MM.1S (cell line): Measurements from ENCODE around the gene LRRC28.

ENCODE experiments used
- DNase-seq: peaks from one replicate; pipeline ENCODE4 v3.0.0-alpha.2; 2015
- H2AFZ ChIP-seq: fragments of 300-600 bp; sonication (generic); 2 replicates; pipeline ENCODE4 v1.6.0; 2016; ENCODE audit warnings: antibody characterized with exemption, low read length
- H3F3A ChIP-seq: fragments of 300-600 bp; sonication (generic); 2 replicates; pipeline ENCODE4 v1.6.1; 2016; ENCODE audit warnings: mild to moderate bottlenecking, antibody characterized with exemption, low read length, moderate library complexity, mixed read lengths; ENCODE audit not compliant: insufficient read depth
- H3K27ac ChIP-seq: fragments of 300-600 bp; sonication (generic); 2 replicates; pipeline ENCODE4 v1.5.1; 2016; ENCODE audit warnings: mild to moderate bottlenecking, low read length
- H3K27me3 ChIP-seq: fragments of 300-600 bp; sonication (generic); replicated peaks from 2 replicates; pipeline ENCODE4 v1.6.0; 2016; ENCODE audit warnings: low read length; ENCODE audit not compliant: insufficient read depth
- H3K36me3 ChIP-seq: fragments of 300-600 bp; sonication (generic); replicated peaks from 2 replicates; pipeline ENCODE4 v1.6.1; 2016; ENCODE audit warnings: mild to moderate bottlenecking, low read length, mixed read lengths; ENCODE audit not compliant: insufficient read depth
- H3K4me1 ChIP-seq: fragments of 300-600 bp; sonication (generic); 2 replicates; pipeline ENCODE4 v1.6.1; 2016; ENCODE audit warnings: low read length, mixed read lengths
- H3K4me2 ChIP-seq: fragments of 300-600 bp; sonication (generic); 2 replicates; pipeline ENCODE4 v1.6.0; 2016; ENCODE audit warnings: low read depth, low read length
- H3K4me3 ChIP-seq: fragments of 300-600 bp; sonication (generic); 2 replicates; pipeline ENCODE4 v1.5.1; 2016; ENCODE audit warnings: low read length, mixed read lengths
- H3K79me2 ChIP-seq: fragments of 300-600 bp; sonication (generic); 2 replicates; pipeline ENCODE4 v1.6.1; 2016; ENCODE audit warnings: mixed run types, low read length, mixed read lengths
- H3K9ac ChIP-seq: fragments of 300-600 bp; sonication (generic); 2 replicates; pipeline ENCODE4 v1.6.1; 2016; ENCODE audit warnings: low read length, mixed read lengths
- H3K9me2 ChIP-seq: fragments of 300-600 bp; sonication (generic); replicated peaks from 2 replicates; pipeline ENCODE4 v1.6.1; 2016; ENCODE audit warnings: mild to moderate bottlenecking, low read length, mixed read lengths; ENCODE audit not compliant: insufficient read depth
- H3K9me3 ChIP-seq: fragments of 300-600 bp; sonication (generic); replicated peaks from 2 replicates; pipeline ENCODE4 v1.6.1; 2016; ENCODE audit warnings: mild to moderate bottlenecking, low read length, mixed read lengths; ENCODE audit not compliant: insufficient read depth
- H4K20me1 ChIP-seq: fragments of 300-600 bp; sonication (generic); 2 replicates; pipeline ENCODE4 v1.6.1; 2016; ENCODE audit warnings: mild to moderate bottlenecking, low read length, moderate library complexity, mixed read lengths; ENCODE audit not compliant: insufficient read depth
- EZH2 ChIP-seq: fragments of 300-600 bp; sonication (generic); optimal IDR thresholded peaks from 2 replicates; pipeline ENCODE3; 2017; ENCODE audit warnings: low read depth, mild to moderate bottlenecking, antibody characterized with exemption, low read length, mixed read lengths
- EZH2phosphoT487 ChIP-seq: fragments of 300-600 bp; sonication (generic); IDR thresholded peaks from 2 replicates; pipeline ENCODE4 v1.6.1; 2018; ENCODE audit warnings: antibody characterized with exemption, low read length
- TF ChIP-seq, protein P1 (sequence below): fragments of 300-600 bp; sonication (generic); IDR thresholded peaks from 2 replicates; pipeline ENCODE4 v1.5.1; 2016; ENCODE audit warnings: antibody characterized with exemption, low read length, mixed read lengths

Gene LRRC28

DNA sequence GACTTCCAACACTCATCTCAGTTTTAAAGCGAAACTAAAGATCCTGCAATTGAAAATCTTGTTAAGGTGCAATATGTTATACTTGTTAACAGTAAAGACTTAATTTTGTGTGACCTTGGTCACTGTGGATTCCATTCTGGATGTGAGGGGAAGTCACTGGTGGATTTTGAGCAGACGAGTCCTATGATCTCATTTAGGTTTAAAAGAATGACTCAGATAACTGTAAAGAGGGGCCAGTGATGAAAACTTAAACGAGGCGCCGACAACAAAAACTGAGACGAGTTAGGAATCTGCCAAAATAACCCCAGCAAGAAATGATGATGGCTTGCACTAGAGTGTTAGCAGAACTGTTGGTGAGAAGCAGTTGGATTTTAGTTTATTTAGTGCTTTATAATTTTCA, 56.5 kb downstream of the LRRC28 start:
- Histone ChIP-seq H3K9me2 (no peaks in the 10 kb centered on the region), H3K9me3 (no peaks in the 10 kb centered on the region), H4K20me1 (no peaks in the 10 kb centered on the region), H3K27me3 (no peaks in the 10 kb centered on the region), H3K4me3 (no peak overlapping the region), H3F3A (no peaks in the 10 kb centered on the region), H3K9ac (no peak overlapping the region), H3K4me1 (peaks cover 13% of the 10 kb centered on the region), H3K36me3 (no peaks in the 10 kb centered on the region), H3K4me2 (no peak overlapping the region), H3K79me2 (no peaks in the 10 kb centered on the region), H3K27ac (no peak overlapping the region), H2AFZ (no peak overlapping the region)
- TF ChIP-seq EZH2phosphoT487, result no peak
- TF ChIP-seq EZH2, result no peak
- TF ChIP-seq, protein P1, sequence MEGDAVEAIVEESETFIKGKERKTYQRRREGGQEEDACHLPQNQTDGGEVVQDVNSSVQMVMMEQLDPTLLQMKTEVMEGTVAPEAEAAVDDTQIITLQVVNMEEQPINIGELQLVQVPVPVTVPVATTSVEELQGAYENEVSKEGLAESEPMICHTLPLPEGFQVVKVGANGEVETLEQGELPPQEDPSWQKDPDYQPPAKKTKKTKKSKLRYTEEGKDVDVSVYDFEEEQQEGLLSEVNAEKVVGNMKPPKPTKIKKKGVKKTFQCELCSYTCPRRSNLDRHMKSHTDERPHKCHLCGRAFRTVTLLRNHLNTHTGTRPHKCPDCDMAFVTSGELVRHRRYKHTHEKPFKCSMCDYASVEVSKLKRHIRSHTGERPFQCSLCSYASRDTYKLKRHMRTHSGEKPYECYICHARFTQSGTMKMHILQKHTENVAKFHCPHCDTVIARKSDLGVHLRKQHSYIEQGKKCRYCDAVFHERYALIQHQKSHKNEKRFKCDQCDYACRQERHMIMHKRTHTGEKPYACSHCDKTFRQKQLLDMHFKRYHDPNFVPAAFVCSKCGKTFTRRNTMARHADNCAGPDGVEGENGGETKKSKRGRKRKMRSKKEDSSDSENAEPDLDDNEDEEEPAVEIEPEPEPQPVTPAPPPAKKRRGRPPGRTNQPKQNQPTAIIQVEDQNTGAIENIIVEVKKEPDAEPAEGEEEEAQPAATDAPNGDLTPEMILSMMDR, result no peak
- DNase-seq, result no peak

DNA sequence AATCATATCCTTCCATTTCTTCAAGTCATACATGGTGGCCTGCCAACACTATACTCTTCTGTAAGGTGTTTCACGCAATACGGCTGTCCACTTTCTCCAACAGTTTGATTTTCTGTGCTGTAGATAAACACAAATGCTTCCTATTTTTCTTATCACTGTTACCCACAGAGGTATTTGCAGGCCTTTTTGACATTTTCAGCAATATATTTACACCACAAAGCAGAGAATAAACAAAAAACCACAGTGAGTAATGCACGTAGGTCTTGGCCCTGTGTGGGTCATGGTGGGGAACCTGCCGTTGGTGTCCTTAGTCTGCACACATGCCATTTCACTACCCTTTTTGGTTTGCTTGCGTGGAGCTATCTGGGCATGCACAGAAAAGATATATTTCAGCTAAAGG, 59.5 kb downstream of the LRRC28 start:
- H3K79me2 ChIP-seq, result no peaks in the 10 kb centered on the region

DNA sequence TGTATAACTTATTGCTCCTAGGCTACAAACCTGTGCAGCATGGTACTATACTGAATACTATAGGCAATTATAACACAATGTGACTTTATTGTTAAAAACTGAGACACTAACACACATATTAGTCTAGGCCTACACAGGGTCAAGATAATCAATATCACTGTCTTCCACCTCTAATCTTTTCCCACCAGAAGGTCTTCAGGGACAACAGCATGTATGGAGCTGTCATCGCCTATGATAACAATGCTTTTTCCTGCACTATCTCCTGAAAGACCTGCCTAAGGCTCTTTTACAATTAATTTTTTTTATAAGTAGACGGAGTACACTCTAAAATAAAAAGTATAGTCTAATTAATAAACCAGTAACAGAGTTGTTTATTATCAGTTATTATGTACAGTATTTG, 60.9 kb downstream of the LRRC28 start:
- Histone ChIP-seq H3K4me3 (no peak overlapping the region), H3K27ac (no peak overlapping the region)
- TF ChIP-seq, protein P1, result no peak

More for the DNA sequence above, 59.5 kb downstream of the LRRC28 start:
- Histone ChIP-seq H4K20me1 (no peaks in the 10 kb centered on the region), H3K4me2 (no peak overlapping the region), H3K4me1 (peaks cover 13% of the 10 kb centered on the region), H3F3A (no peaks in the 10 kb centered on the region), H3K9ac (no peak overlapping the region), H2AFZ (no peak overlapping the region), H3K9me3 (no peaks in the 10 kb centered on the region), H3K36me3 (no peaks in the 10 kb centered on the region), H3K27me3 (no peaks in the 10 kb centered on the region), H3K4me3 (no peak overlapping the region), H3K9me2 (no peaks in the 10 kb centered on the region), H3K27ac (no peak overlapping the region)
- no peak for DNase-seq
- TF ChIP-seq EZH2phosphoT487, result no peak
- TF ChIP-seq, protein P1, result no peak

More for the DNA sequence above, 60.9 kb downstream of the LRRC28 start:
- no peaks in the 10 kb centered on the region for H3K79me2 ChIP-seq
- no peak for DNase-seq
- no peaks in the 10 kb centered on the region for H3K36me3 ChIP-seq
- no peaks in the 10 kb centered on the region for H3K9me2 ChIP-seq
- no peak overlapping the region for H2AFZ ChIP-seq
- no peak overlapping the region for H3K4me2 ChIP-seq
- no peaks in the 10 kb centered on the region for H3K27me3 ChIP-seq
- no peaks in the 10 kb centered on the region for H4K20me1 ChIP-seq
- no peaks in the 10 kb centered on the region for H3K9me3 ChIP-seq
- H3F3A ChIP-seq, result no peaks in the 10 kb centered on the region
- H3K9ac ChIP-seq, result no peak overlapping the region
- peaks cover 13% of the 10 kb centered on the region for H3K4me1 ChIP-seq
